Stomach smooth muscle (tissue), 2 donors: ENCODE results near the gene TAAR9.
"Not testable (repeated sequence)": the region's sequence is repeated elsewhere in the genome, so short reads cannot be mapped to it uniquely, and the experiment has no call there.

Experiments used
- H3K27ac ChIP-seq: one replicate; pipeline ENCODE4 v1.7.0; 2013; ENCODE audit warnings: mild to moderate bottlenecking, low read length, inconsistent platforms
- H3K27me3 ChIP-seq, 2 donors: one replicate each; pipeline ENCODE4 v1.7.0; 2013; ENCODE audit warnings: low read length in 2 of 2; ENCODE audit not compliant: insufficient read depth in 2 of 2, control insufficient read depth in 1 of 2
- H3K36me3 ChIP-seq, 2 donors: one replicate each; pipeline ENCODE4 v1.7.0; 2013; ENCODE audit warnings: low read length in 2 of 2; ENCODE audit not compliant: control insufficient read depth in 2 of 2, insufficient read depth in 2 of 2
- H3K4me1 ChIP-seq: one replicate; pipeline ENCODE4 v1.7.0; 2013; ENCODE audit warnings: low read length; ENCODE audit not compliant: control insufficient read depth, insufficient read depth
- H3K4me3 ChIP-seq, 2 donors: one replicate each; pipeline ENCODE4 v1.7.0; 2013; ENCODE audit warnings: low read length in 2 of 2
- H3K9ac ChIP-seq, 2 donors: one replicate each; pipeline ENCODE4 v1.7.0; 2013; ENCODE audit warnings: low read length in 2 of 2, mild to moderate bottlenecking in 1 of 2
- H3K9me3 ChIP-seq, 2 donors: one replicate each; pipeline ENCODE4 v1.7.0; 2013; ENCODE audit warnings: low read length in 2 of 2; ENCODE audit not compliant: control insufficient read depth in 2 of 2
- donor health status: healthy.
- donor health status: Pancreatic carcinoma.

The TAAR9 gene

DNA sequence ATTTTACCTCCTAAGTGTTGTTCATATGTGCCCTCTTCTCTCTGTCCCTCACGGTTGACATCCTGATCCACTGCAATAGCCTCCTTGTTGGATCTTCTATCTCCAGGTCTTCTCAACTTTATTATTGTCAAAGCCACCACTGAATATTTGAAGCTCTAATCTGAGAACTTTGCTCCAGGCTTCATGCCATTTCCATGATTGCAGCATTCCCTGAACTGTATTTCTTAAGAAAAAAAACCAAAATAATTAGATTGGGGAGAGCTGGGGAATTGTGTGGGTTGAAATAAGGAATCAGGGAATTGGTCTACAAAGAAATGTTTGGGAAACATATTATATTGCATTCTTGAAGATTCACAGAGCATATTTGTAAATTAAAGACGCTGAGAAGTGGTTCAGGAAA is 22.7 kb upstream of the TAAR9 start:
- no peaks in the 10 kb centered on the region for H3K36me3 ChIP-seq
- H3K9me3 ChIP-seq: no peaks in the 10 kb centered on the region
- H3K4me1 ChIP-seq: no peaks in the 10 kb centered on the region
- no peak overlapping the region for H3K4me3 ChIP-seq
- H3K9ac ChIP-seq: no peak overlapping the region
- no peak overlapping the region for H3K27ac ChIP-seq
- no peaks in the 10 kb centered on the region for H3K27me3 ChIP-seq

DNA sequence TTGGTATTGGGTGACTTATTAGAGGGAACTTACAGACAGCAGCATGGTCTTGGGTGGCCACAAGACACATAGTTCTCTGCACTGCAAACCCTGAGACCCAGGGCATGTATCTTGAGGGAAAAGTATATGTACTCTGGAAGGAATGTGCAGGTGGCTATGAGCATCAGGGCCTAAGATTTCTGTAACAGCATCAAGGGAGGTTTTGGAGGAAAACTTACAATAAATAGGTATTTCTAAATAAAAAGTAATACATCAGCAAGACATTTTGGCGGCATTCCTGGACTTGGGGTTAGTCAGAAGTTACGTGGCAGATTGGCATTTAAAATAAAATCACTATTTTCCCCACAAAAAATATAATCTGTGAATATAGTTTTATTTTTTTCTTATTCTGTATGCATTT is 17.1 kb upstream of the TAAR9 start:
- H3K4me3 ChIP-seq: no peak overlapping the region
- no peak overlapping the region for H3K27ac ChIP-seq
- H3K9me3 ChIP-seq: no peaks in the 10 kb centered on the region
- no peaks in the 10 kb centered on the region for H3K36me3 ChIP-seq
- no peak overlapping the region for H3K9ac ChIP-seq
- no peaks in the 10 kb centered on the region for H3K27me3 ChIP-seq
- H3K4me1 ChIP-seq: no peaks in the 10 kb centered on the region

DNA sequence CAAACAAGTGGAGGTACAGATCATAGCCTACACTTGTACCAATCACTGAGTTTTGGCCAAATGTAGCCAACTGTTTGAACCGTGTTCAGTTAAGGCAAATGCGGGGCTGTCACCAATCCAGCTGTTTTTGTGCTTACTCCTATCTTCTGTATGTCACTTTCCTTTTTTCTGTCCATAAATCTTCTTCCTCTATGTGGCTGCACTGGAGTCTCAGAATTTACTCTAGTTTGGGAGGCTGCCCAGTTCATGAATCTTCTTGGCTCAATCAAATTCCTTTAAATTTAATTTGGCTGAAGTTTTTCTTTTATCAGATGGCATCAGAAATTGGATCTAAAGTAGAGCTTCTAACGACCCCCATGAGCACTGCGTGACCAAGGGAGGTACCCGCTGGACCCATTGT is 13.4 kb upstream of the TAAR9 start:
- H3K36me3 ChIP-seq: no peaks in the 10 kb centered on the region
- no peak overlapping the region for H3K4me3 ChIP-seq
- H3K9me3 ChIP-seq: no peaks in the 10 kb centered on the region
- H3K27me3 ChIP-seq: no peaks in the 10 kb centered on the region
- H3K9ac ChIP-seq: no peak overlapping the region
- no peak overlapping the region for H3K27ac ChIP-seq
- no peaks in the 10 kb centered on the region for H3K4me1 ChIP-seq

DNA sequence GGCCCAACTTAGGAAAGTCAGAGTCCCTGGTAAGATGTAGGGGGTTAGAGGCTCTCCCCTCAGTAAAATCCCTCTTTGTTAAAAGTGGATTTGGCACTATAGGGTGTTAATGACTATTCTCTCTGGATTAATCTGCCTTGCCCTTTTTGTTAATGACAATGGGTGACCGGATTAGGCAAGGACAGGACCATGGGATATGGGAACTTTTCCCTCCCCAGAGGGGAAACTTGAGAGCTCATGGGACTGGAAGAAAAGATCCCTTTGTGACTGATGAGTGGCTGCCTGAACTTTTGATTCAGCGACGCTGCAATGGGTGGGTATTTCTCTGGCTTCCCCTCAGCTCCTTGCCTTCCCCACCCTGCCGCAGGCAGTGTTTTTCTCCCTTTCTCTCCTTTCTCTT is 12.2 kb upstream of the TAAR9 start:
- no peak overlapping the region for H3K27ac ChIP-seq
- no peaks in the 10 kb centered on the region for H3K36me3 ChIP-seq
- H3K4me3 ChIP-seq: no peak overlapping the region
- H3K9me3 ChIP-seq: no peaks in the 10 kb centered on the region
- no peaks in the 10 kb centered on the region for H3K4me1 ChIP-seq
- no peaks in the 10 kb centered on the region for H3K27me3 ChIP-seq
- no peak overlapping the region for H3K9ac ChIP-seq

DNA sequence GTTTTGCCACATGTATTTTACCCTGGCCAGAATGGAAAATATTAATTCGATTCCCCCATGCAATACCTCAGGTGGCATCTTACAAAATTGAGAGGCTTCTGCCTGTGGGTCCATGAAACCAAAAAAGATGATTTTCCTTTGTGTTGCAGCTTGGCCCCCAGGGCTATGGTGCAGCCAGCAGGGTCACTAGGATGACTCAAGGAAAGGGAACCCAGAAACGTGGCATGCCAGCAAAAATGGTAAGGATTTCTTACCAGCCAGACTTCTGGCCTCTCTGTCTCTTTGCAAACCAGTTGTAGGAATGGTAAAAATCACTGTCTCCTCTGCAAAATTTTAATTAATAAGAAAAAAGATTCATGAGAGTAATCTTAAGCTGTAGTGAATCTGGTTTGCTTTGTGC is 11.6 kb upstream of the TAAR9 start:
- Histone ChIP-seq H3K27ac (no peak overlapping the region), H3K4me1 (no peaks in the 10 kb centered on the region), H3K4me3 (no peak overlapping the region), H3K9ac (no peak overlapping the region), H3K36me3 (no peaks in the 10 kb centered on the region), H3K27me3 (no peaks in the 10 kb centered on the region), H3K9me3 (no peaks in the 10 kb centered on the region)

DNA sequence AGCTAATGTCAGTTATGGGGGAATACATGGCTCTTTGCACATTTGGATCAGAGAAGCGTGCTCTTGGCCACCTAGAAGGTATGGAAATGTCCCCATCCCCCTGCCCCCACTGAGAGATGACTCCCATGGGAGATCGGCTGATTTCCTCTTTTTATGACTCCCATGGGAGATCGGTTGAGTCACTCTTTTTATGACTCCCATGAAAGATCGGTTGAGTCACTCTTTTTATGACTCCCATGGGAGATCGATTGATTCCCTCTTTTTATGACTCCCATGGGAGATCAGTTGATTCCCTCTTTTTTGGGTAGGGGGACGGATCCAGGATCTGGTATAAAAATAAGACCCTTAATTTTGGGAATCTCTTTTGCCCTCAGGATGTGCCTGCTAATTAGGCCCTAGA is 10.3 kb upstream of the TAAR9 start:
- no peaks in the 10 kb centered on the region for H3K27me3 ChIP-seq
- no peak overlapping the region for H3K9ac ChIP-seq
- no peaks in the 10 kb centered on the region for H3K9me3 ChIP-seq
- H3K36me3 ChIP-seq: no peaks in the 10 kb centered on the region
- no peaks in the 10 kb centered on the region for H3K4me1 ChIP-seq
- no peak overlapping the region for H3K27ac ChIP-seq
- no peak overlapping the region for H3K4me3 ChIP-seq

DNA sequence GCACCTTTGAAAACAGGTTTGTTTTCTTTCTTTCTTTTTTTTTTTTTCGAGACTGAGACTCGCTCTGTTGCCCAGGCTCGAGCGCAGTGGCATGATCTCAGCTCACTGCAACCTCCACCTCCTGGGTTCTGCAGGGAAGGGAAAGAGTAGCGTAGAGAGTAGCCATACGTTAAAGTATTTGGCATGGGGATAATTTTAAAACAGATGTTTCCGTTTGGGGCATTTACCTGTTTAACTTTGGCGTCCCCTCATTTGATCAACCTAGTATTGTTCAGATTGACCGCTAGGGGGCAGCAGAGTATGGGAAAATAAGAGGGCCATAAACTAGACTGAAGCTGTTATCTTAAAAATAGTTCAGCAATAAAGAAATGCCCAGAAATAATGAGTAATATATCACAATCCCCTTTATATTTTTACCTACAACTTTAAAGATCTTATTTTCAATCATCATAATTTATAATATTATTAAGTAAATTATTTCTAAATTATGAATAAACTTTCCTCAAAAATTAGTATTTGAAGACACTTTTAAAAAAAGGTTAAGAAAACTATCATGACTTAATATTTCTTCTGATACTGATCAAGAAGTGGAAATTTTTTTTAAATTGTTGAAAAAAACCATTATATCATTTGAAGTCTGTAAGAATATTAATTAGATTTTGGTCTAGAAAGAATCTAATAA is 7.6 kb upstream of the TAAR9 start:
- H3K27me3 ChIP-seq: no peaks in the 10 kb centered on the region
- H3K9me3 ChIP-seq: no peaks in the 10 kb centered on the region
- H3K9ac ChIP-seq: no peak overlapping the region
- H3K4me1 ChIP-seq: no peaks in the 10 kb centered on the region
- H3K36me3 ChIP-seq: no peaks in the 10 kb centered on the region
- H3K4me3 ChIP-seq: no peak overlapping the region
- H3K27ac ChIP-seq: no peak overlapping the region

DNA sequence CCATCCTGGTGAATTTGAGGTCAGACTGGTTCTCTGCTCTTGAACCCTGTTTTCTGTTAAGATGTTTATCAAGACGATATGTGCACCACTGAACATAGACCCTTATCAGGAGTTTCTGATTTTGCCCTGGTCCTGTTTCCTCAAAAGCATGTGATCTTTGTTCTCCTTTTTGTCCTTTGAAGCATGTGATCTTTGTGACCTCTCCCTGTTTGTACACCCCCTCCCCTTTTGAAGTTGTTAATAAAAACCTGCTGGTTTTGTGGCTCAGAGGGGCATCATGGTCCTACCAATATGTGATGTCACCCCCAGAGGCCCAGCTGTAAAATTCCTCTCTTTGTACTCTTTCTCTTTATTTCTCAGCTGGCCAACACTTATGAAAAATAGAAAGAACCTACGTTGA is 3.5 kb upstream of the TAAR9 start:
- H3K4me1 ChIP-seq, H3K9me3 ChIP-seq, H3K4me3 ChIP-seq, H3K27me3 ChIP-seq, H3K9ac ChIP-seq, H3K36me3 ChIP-seq, H3K27ac ChIP-seq: not testable (repeated sequence)

DNA sequence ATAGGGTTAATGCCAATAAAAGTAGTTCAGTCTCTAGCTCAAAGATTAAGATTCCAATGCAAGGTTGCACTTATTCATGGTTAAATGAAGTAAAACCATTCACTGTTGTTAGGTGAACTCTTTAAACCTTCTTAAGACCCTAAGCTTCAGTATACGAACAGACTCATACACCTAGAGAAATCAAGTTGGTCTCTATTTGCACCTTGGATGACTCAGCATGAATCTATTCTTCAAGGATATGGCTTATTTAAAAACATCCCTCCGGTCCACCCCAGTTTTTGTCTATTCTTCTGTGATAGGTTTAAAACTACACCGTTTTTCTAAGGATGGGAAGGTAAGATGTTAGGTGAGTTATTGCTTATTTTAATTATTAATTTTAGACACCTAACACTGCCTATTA is 932 bp upstream of the TAAR9 start:
- no peaks in the 10 kb centered on the region for H3K27me3 ChIP-seq
- H3K4me1 ChIP-seq: no peaks in the 10 kb centered on the region
- H3K4me3 ChIP-seq: no peak overlapping the region
- H3K36me3 ChIP-seq: no peaks in the 10 kb centered on the region
- H3K9ac ChIP-seq: no peak overlapping the region
- H3K27ac ChIP-seq: no peak overlapping the region
- no peaks in the 10 kb centered on the region for H3K9me3 ChIP-seq

DNA sequence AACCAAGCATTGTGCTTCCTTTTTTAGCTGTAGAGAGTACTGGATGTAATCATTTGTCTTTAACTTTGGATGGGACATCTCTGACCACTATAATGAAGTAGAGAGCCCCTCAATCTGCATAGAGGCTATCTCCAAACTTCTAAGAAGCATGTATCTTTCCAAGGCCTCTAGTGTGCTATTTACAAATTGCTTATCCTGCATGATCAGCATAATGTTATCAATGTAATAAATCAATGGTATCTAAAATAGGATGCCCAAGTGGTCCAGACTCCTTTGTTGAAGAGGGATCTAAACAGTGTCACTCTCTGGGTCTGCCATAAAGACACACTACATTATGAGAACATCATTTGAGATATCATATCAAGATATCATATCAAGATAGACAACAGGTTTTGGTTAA is 6.7 kb downstream of the TAAR9 start:
- Histone ChIP-seq H3K4me1 (no peaks in the 10 kb centered on the region), H3K27me3 (no peaks in the 10 kb centered on the region), H3K27ac (no peak overlapping the region), H3K36me3 (no peaks in the 10 kb centered on the region), H3K9me3 (no peaks in the 10 kb centered on the region), H3K4me3 (no peak overlapping the region), H3K9ac (no peak overlapping the region)

DNA sequence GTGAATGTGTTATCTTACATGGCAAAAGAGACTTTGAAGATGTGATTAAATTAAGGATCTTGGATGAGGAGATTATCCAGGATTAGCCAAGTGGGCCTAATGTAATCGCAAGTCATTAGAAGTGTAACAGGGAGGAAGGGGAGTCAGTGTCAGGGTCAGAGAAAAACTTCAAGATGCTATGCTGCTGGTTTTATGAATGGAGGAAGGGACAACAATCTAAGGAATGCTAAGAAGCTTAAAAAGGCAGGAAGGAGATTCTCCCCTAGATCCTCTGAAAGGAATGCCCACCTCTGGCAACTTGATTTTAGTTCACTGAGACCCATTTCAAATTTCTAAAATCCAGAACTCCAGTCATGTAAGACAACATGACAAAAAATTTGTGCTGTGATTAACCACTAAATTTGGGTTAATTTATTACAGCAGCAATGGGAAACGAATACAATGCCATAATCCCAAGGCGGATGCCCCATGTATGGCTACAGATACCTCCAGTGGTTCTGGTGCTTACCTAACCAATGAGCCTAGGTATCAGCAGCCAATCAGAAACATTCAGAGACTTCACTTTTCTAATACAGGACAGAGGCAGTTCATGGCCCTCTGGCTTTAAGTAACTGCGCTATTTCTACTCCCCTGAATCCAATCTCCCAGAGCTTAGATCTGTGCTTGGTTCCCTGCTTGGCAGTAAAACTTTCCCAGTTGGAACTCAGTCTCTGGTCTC is 10.8 kb downstream of the TAAR9 start:
- Histone ChIP-seq H3K36me3 (no peaks in the 10 kb centered on the region), H3K4me3 (no peak overlapping the region), H3K27ac (no peak overlapping the region), H3K9me3 (no peaks in the 10 kb centered on the region), H3K4me1 (no peaks in the 10 kb centered on the region), H3K9ac (no peak overlapping the region), H3K27me3 (no peaks in the 10 kb centered on the region)
